Measurements from ENCODE around the gene NDUFS7. TPM values are rescaled to one million over a fixed set of nuclear protein-coding genes. Genes with fewer than 3 reads are reported as not detected.

The NDUFS7 gene
- total and polyA plus RNA-seq, 7 donors = 177 to 423 (median 294) TPM

DNA sequence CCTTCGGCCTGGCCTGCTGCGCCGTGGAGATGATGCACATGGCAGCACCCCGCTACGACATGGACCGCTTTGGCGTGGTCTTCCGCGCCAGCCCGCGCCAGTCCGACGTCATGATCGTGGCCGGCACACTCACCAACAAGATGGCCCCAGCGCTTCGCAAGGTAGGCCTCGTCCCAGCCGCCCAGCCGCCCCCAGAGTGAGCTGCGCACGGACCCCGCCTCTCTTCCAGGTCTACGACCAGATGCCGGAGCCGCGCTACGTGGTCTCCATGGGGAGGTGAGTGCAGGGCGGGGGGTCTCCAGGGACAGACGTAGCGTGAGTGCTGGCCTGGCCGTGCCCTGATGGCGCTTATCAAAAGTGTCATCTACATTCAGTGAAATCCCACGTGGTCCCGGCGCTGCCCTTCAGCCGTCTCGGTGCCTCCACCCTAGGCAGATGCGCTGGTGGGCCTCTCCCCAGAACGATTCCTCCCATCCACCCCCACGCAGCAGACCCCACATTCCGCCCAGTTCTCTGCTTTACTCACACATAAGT is 7.2 kb downstream of the NDUFS7 start:
- H3K36me3 ChIP-seq (ENCODE audit: insufficient read depth in 1 of 2, low read depth in 1 of 2) = peaks cover 5 to 77% of the 10 kb centered on the region in 2 donors
- H3K27ac ChIP-seq = no peak overlapping the region
- no peak for DNase-seq
- no peaks in the 10 kb centered on the region for H3K27me3 ChIP-seq (ENCODE audit: insufficient read depth in 3 of 3, low read length in 2 of 3)
- intact Hi-C loops (cut with DNase I) = no loop called here
- H3K9me3 ChIP-seq = no peaks in the 10 kb centered on the region
- 89 to 91% (median 90%) methylated on average over 42 of the region's 42 CpGs for WGBS, 3 donors
- peaks cover 36% of the 10 kb centered on the region for H3K4me1 ChIP-seq
- TF ChIP-seq, protein P1, sequence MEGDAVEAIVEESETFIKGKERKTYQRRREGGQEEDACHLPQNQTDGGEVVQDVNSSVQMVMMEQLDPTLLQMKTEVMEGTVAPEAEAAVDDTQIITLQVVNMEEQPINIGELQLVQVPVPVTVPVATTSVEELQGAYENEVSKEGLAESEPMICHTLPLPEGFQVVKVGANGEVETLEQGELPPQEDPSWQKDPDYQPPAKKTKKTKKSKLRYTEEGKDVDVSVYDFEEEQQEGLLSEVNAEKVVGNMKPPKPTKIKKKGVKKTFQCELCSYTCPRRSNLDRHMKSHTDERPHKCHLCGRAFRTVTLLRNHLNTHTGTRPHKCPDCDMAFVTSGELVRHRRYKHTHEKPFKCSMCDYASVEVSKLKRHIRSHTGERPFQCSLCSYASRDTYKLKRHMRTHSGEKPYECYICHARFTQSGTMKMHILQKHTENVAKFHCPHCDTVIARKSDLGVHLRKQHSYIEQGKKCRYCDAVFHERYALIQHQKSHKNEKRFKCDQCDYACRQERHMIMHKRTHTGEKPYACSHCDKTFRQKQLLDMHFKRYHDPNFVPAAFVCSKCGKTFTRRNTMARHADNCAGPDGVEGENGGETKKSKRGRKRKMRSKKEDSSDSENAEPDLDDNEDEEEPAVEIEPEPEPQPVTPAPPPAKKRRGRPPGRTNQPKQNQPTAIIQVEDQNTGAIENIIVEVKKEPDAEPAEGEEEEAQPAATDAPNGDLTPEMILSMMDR (IDR thresholded peaks at IDR 0.05) = no peak
- no peak overlapping the region for H3K4me3 ChIP-seq
- ATAC-seq = no peak

DNA sequence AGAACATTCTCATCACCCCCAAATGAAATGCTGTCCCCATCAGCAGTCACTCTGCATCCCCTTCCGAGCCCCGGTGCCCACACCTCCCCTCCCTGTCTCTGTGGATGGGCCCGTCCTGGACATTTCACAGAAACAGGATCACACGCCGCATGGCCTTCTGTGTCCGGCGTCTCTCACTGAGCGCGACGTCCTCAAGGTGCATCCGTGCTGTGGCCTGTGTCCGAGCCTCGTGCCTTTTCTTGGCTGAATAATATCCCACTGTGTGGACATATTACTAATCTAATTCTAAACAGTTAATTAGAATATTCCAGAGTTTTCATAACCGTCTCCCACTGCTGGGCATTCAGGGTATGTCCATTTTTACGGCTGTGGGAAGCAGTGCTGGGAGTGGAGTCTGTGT is 8.7 kb downstream of the NDUFS7 start:
- WGBS, 3 donors = 91 to 96% (median 92%) methylated on average over 15 of the region's 15 CpGs
- DNase-seq = no peak
- no peak for ATAC-seq
- Histone ChIP-seq H3K4me3 (no peak overlapping the region), H3K36me3 (ENCODE audit: insufficient read depth in 1 of 2, low read depth in 1 of 2) (peaks cover 5 to 66% of the 10 kb centered on the region in 2 donors), H3K9me3 (no peaks in the 10 kb centered on the region), H3K27ac (no peak overlapping the region), H3K27me3 (ENCODE audit: insufficient read depth in 3 of 3, low read length in 2 of 3) (no peaks in the 10 kb centered on the region), H3K4me1 (peaks cover 29% of the 10 kb centered on the region)
- TF ChIP-seq, protein P1 (IDR thresholded peaks at IDR 0.05) = no peak
- intact Hi-C loops (cut with DNase I) = no loop called here

DNA sequence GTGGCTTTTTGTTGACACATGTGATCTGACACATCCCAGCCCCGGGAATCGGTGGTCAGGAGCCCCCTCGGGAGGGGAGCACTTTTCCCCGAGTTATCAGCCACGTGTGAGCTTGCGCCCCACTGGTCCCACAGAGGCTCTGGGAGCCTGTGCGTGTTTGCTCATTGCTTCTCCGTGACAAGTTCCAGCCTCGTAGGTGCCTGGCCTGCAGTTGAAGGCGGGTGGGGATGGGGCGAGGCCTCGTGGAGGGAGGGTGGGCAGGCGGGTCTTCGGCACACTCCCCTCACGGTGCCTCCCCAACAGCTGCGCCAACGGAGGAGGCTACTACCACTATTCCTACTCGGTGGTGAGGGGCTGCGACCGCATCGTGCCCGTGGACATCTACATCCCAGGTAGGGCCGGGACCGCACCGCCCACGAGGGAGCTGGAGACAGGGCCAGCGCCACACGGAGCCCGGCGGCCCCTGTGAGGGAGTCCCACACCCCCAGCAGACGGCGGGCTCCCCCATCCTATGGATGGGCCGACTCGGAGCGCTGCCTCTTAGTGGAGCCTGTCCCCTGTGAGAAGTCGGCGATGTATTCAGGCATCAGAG is 9.3 kb downstream of the NDUFS7 start:
- TF ChIP-seq, protein P1 (IDR thresholded peaks at IDR 0.05) = no peak
- WGBS, 3 donors = 90 to 93% (median 91%) methylated on average over 37 of the region's 37 CpGs
- DNase-seq = no peak
- peaks cover 5 to 68% of the 10 kb centered on the region in 2 donors for H3K36me3 ChIP-seq (ENCODE audit: insufficient read depth in 1 of 2, low read depth in 1 of 2)
- no peak overlapping the region for H3K27ac ChIP-seq
- H3K27me3 ChIP-seq (ENCODE audit: insufficient read depth in 3 of 3, low read length in 2 of 3) = no peaks in the 10 kb centered on the region
- no peak overlapping the region for H3K4me3 ChIP-seq
- H3K4me1 ChIP-seq = peaks cover 26% of the 10 kb centered on the region
- intact Hi-C loops (cut with DNase I) = no loop called here
- no peaks in the 10 kb centered on the region for H3K9me3 ChIP-seq
- no peak for ATAC-seq

DNA sequence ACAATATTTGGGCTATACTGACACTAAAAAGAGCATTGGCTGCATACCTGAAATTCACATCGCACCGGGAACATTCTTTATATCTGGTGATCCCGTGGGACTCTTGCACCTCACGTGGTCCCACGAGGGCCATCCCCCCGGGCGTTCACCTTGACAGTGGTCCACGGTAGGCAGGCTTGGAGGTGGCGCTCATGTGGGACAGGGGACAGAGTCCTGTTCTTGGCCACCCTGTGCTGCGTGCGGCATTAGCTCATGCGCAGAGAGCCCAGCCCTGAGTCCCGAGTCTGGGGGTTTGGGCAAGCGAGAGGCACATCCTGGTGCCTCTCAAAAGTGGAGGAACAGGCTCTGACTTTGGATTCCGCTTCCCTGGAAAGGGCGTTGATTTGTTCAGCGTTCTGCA is 10.1 kb downstream of the NDUFS7 start:
- H3K36me3 ChIP-seq (ENCODE audit: insufficient read depth in 1 of 2, low read depth in 1 of 2) = peaks cover 1 to 66% of the 10 kb centered on the region in 2 donors
- intact Hi-C loops (cut with DNase I) = no loop called here
- H3K9me3 ChIP-seq = no peaks in the 10 kb centered on the region
- H3K4me1 ChIP-seq = peaks cover 18% of the 10 kb centered on the region
- no peaks in the 10 kb centered on the region for H3K27me3 ChIP-seq (ENCODE audit: insufficient read depth in 3 of 3, low read length in 2 of 3)
- no peak for ATAC-seq
- no peak overlapping the region for H3K4me3 ChIP-seq
- 83 to 88% (median 87%) methylated on average over 17 of the region's 17 CpGs for WGBS, 3 donors
- no peak overlapping the region for H3K27ac ChIP-seq
- TF ChIP-seq, protein P1 (IDR thresholded peaks at IDR 0.05) = no peak
- no peak for DNase-seq

Measured in psoas muscle (tissue), 8 donors.